HCT116 (cell line): ENCODE measurements around the gene SLC27A2. TPM values are rescaled to one million over a fixed set of nuclear protein-coding genes. Genes with fewer than 3 reads are reported as not detected.

Experiments used
- ATAC-seq: fragments of 200-7000 bp; cut with Tn5 transposase; 2 replicates; pipeline ENCODE4 v1.9.1; 2020; ENCODE audit warnings: mild to moderate bottlenecking, moderate library complexity
- BruUV-seq: library from RNA; stranded (reverse); fragments of 400-500 nt; replicated peaks from 2 replicates; lab custom pipeline; 2021; lab: Mats Ljungman, UMichigan
- CTCF ChIA-PET: fragments of 300-600 bp; sonication (Branson Sonifier 250); formaldehyde crosslinking; loops from one replicate; lab custom pipeline; 2021; ENCODE audit warnings: antibody characterized with exemption; lab: Charles Lee
- POLR2A ChIA-PET: fragments of 300-600, 350-600 bp; sonication (Branson Sonifier 250); formaldehyde crosslinking; loops from one replicate; lab custom pipeline; 2021; ENCODE audit warnings: antibody characterized with exemption; lab: Charles Lee
- RAD21 ChIA-PET, 2 experiments: fragments of 300-600 bp; sonication (Branson Sonifier 250); formaldehyde crosslinking; loops; one replicate each; lab custom pipeline; 2023; ENCODE audit warnings: low total read pairs in 2 of 2; ENCODE audit not compliant: uncharacterized antibody in 2 of 2, unreplicated experiment in 2 of 2, low non-redundant PET in 1 of 2; lab: Charles Lee
- DNase-seq: peaks from one replicate; pipeline ENCODE4 v3.0.0-alpha.2; 2010; ENCODE audit warnings: low read depth, low spot score
- H2AFZ ChIP-seq: fragments of 200-600 bp; shearing (Covaris generic), sonication (generic); 2 replicates; pipeline ENCODE4 v1.6.1; 2017; ENCODE audit warnings: low read depth, mixed run types, mixed read lengths, antibody characterized with exemption, low read length; ENCODE audit not compliant: poor library complexity, severe bottlenecking
- H3K27ac ChIP-seq: 2 replicates; pipeline ENCODE4 v1.5.1; 2012; ENCODE audit warnings: low read depth, low read length
- H3K27me3 ChIP-seq: fragments of 200-600 bp; sonication (generic); 2 replicates; pipeline ENCODE4 v1.6.1; 2016; ENCODE audit warnings: mixed run types, low read length, mixed read lengths; ENCODE audit not compliant: insufficient read depth
- H3K36me3 ChIP-seq, 2 experiments: fragments of 200-500 bp in 1 of 2; fragments of 200-600 bp in 1 of 2; sonication (Bioruptor generic) in 1 of 2; sonication (generic) in 1 of 2; 2 replicates each; pipeline versions ENCODE4 v1.5.1 to v1.6.1; 2014 to 2016; ENCODE audit warnings: low read length in 2 of 2, inconsistent platforms in 1 of 2, mixed read lengths in 1 of 2, mixed run types in 1 of 2; ENCODE audit not compliant: insufficient read depth in 2 of 2, control insufficient read depth in 1 of 2
- H3K4me1 ChIP-seq, 2 experiments: fragments of 200-600 bp in 1 of 2; sonication (generic) in 1 of 2; 2 replicates each; pipeline versions ENCODE4 v1.5.1 to v1.6.1; 2012 to 2017; ENCODE audit warnings: low read length in 2 of 2, inconsistent platforms in 1 of 2, mild to moderate bottlenecking in 1 of 2, mixed read lengths in 1 of 2, mixed run types in 1 of 2, moderate library complexity in 1 of 2; ENCODE audit not compliant: insufficient read depth in 2 of 2, control insufficient read depth in 1 of 2
- H3K4me2 ChIP-seq: fragments of 200-600 bp; sonication (generic); 2 replicates; pipeline ENCODE4 v1.6.1; 2017; ENCODE audit warnings: mixed run types, low read length, mixed read lengths
- H3K4me3 ChIP-seq, 2 experiments: fragments of 200-600 bp in 1 of 2; sonication (generic) in 1 of 2; replicated peaks in 1 of 2; 2 replicates each; pipeline ENCODE4 v1.5.1; 2011 to 2016; ENCODE audit warnings: low read length in 2 of 2, control low read depth in 1 of 2, low read depth in 1 of 2, mild to moderate bottlenecking in 1 of 2, mixed read lengths in 1 of 2, mixed run types in 1 of 2
- H3K79me2 ChIP-seq: fragments of 200-600 bp; sonication (generic); 2 replicates; pipeline ENCODE4 v1.6.1; 2017; ENCODE audit warnings: mild to moderate bottlenecking, mixed run types, low read length, moderate library complexity, mixed read lengths; ENCODE audit not compliant: insufficient read depth
- H3K9ac ChIP-seq: fragments of 200-600 bp; sonication (generic); 2 replicates; pipeline ENCODE4 v1.6.1; 2016; ENCODE audit warnings: low read length, mixed read lengths
- H3K9me2 ChIP-seq: fragments of 200-600 bp; sonication (generic), shearing (Covaris generic); 2 replicates; pipeline ENCODE4 v1.6.1; 2017; ENCODE audit warnings: mixed run types, mild to moderate bottlenecking, moderate library complexity; ENCODE audit not compliant: insufficient read depth
- H3K9me3 ChIP-seq, 2 experiments: fragments of 200-500 bp in 1 of 2; fragments of 200-600 bp in 1 of 2; sonication (Bioruptor generic) in 1 of 2; sonication (generic) in 1 of 2; 2 replicates each; pipeline ENCODE4 v1.6.1; 2014 to 2017; ENCODE audit warnings: low read length in 2 of 2, mixed read lengths in 2 of 2, inconsistent platforms in 1 of 2, low read depth in 1 of 2, mild to moderate bottlenecking in 1 of 2, mixed run types in 1 of 2, moderate library complexity in 1 of 2; ENCODE audit not compliant: control insufficient read depth in 1 of 2, insufficient read depth in 1 of 2
- H4K20me1 ChIP-seq: fragments of 200-600 bp; sonication (generic), shearing (Covaris generic); 2 replicates; pipeline ENCODE4 v1.6.1; 2017; ENCODE audit warnings: mixed run types, mild to moderate bottlenecking, moderate library complexity; ENCODE audit not compliant: insufficient read depth
- CEBPB ChIP-seq: IDR thresholded peaks from 2 replicates; pipeline ENCODE4 v1.6.1; 2012; ENCODE audit warnings: low read depth
- EGR1 ChIP-seq: IDR thresholded peaks from 2 replicates; pipeline ENCODE4 v1.6.1; 2012; ENCODE audit warnings: low read depth
- ELF1 ChIP-seq: IDR thresholded peaks from 2 replicates; pipeline ENCODE4 v1.6.1; 2012; ENCODE audit warnings: low read depth, borderline replicate concordance
- EZH2 ChIP-seq: fragments of 200-600 bp; sonication (generic); IDR thresholded peaks from 2 replicates; pipeline ENCODE4 v1.6.1; 2017; ENCODE audit warnings: antibody characterized with exemption, mixed run types
- FOSL1 ChIP-seq: IDR thresholded peaks from 2 replicates; pipeline ENCODE4 v1.6.1; 2012; ENCODE audit warnings: low read depth
- JUND ChIP-seq: IDR thresholded peaks from 2 replicates; pipeline ENCODE4 v1.6.1; 2012
- POLR2A ChIP-seq: IDR thresholded peaks from 2 replicates; pipeline ENCODE4 v1.7.0; 2011; ENCODE audit warnings: borderline replicate concordance; ENCODE audit not compliant: insufficient read depth, insufficient read length; ENCODE audit errors: extremely low read depth
- POLR2AphosphoS5 ChIP-seq: IDR thresholded peaks from 2 replicates; pipeline ENCODE4 v1.6.1; 2011; ENCODE audit warnings: mild to moderate bottlenecking, low read depth, low read length, moderate library complexity
- RAD21 ChIP-seq: IDR thresholded peaks from 2 replicates; pipeline ENCODE4 v1.6.1; 2012; ENCODE audit warnings: low read depth, mild to moderate bottlenecking
- SP1 ChIP-seq: IDR thresholded peaks from 2 replicates; pipeline ENCODE4 v1.6.1; 2012; ENCODE audit warnings: low read depth
- TCF7L2 ChIP-seq: IDR thresholded peaks from 2 replicates; pipeline ENCODE4 v1.7.0; 2011; ENCODE audit warnings: borderline replicate concordance, inconsistent platforms; ENCODE audit not compliant: insufficient read depth, insufficient read length; ENCODE audit errors: extremely low read depth
- YY1 ChIP-seq: IDR thresholded peaks from 2 replicates; pipeline ENCODE4 v1.6.1; 2011; ENCODE audit warnings: low read length, low read depth, moderate library complexity, mild to moderate bottlenecking; ENCODE audit not compliant: insufficient replicate concordance; ENCODE audit errors: extremely low read depth
- ZFX ChIP-seq: fragments of 450-650 bp; IDR thresholded peaks from 2 replicates; pipeline ENCODE4 v1.6.1; 2017
- ZNF274 ChIP-seq: fragments of 200-500 bp; sonication (Bioruptor generic); IDR thresholded peaks from 2 replicates; pipeline ENCODE4 v1.6.1; 2014; ENCODE audit warnings: mild to moderate bottlenecking, low read depth, low read length, inconsistent platforms
- intact Hi-C: fragments of 100-400 bp; cut with micrococcal nuclease; formaldehyde crosslinking; loops from 2 replicates; pipeline ENCODE4 v1.10.0; 2022
- total RNA-seq: library from RNA; stranded (reverse); gene quantifications from one replicate; pipeline ENCODE4 v1.2.1, GENCODE V29; 2021; ENCODE audit not compliant: unreplicated experiment
- TF ChIP-seq, protein P1 (sequence below): IDR thresholded peaks from 2 replicates; pipeline ENCODE4 v1.6.1; 2012
- TF ChIP-seq, protein P2 (sequence below): IDR thresholded peaks from 2 replicates; pipeline ENCODE4 v1.6.1; 2011; ENCODE audit warnings: mild to moderate bottlenecking, low read length, moderate library complexity; ENCODE audit not compliant: insufficient replicate concordance; ENCODE audit errors: extremely low read depth
- TF ChIP-seq, protein P3 (sequence below): IDR thresholded peaks from 2 replicates; pipeline ENCODE4 v1.6.1; 2012

Gene SLC27A2
- total RNA-seq, 1 experiment from 2014 or later: 14.0 TPM

DNA sequence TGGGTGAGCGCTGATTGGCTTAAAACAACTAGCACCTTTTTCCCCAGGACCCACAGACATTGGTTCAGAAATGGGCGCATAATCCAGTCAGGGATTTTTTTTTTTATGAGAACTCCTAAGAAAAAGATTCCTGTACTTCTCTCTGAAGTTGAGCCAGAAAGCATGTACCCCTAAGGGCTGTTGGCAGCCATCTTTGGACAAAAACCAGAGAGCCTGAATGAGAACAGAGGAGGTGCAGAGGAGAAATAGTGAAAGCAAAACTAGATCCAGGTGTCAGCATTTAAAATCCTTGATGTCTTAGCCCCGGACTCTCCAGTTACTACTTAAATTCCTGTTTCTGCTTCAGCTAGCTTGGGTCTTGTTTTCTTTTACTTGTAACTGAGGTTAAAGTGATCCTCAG lies 1.9 kb upstream of the SLC27A2 start:
- Histone ChIP-seq H3K27ac (no peak overlapping the region), H3K9me3 (no peaks in the 10 kb centered on the region), H3K4me1 (peaks cover 9 to 20% of the 10 kb centered on the region in 2 experiments; a peak in 3 of 4 replicates), H3K4me2 (no peak overlapping the region), H2AFZ (no peak overlapping the region), H4K20me1 (no peaks in the 10 kb centered on the region), H3K79me2 (no peaks in the 10 kb centered on the region)
- ATAC-seq: no peak
- CTCF ChIA-PET: interaction anchor here (0.5 kb wide), 1 partner anchor 696 kb away, joined by 4 read pairs; no protein-coding TSS in a partner anchor
- intact Hi-C loops: no loop called here
- no TSS peak for BruUV-seq
- DNase-seq: no peak
- TF ChIP-seq, protein P1, sequence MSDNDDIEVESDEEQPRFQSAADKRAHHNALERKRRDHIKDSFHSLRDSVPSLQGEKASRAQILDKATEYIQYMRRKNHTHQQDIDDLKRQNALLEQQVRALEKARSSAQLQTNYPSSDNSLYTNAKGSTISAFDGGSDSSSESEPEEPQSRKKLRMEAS: no peak
- no peak for TF ChIP-seq ZFX
- TF ChIP-seq, all 23 proteins: peak for 0
- Histone ChIP-seq H3K4me3 (no peak overlapping the region), H3K36me3 (no peaks in the 10 kb centered on the region), H3K9me2 (no peaks in the 10 kb centered on the region), H3K9ac (no peak overlapping the region), H3K27me3 (no peaks in the 10 kb centered on the region)
- POLR2A ChIA-PET: no interaction called here
- RAD21 ChIA-PET: no interaction called here

DNA sequence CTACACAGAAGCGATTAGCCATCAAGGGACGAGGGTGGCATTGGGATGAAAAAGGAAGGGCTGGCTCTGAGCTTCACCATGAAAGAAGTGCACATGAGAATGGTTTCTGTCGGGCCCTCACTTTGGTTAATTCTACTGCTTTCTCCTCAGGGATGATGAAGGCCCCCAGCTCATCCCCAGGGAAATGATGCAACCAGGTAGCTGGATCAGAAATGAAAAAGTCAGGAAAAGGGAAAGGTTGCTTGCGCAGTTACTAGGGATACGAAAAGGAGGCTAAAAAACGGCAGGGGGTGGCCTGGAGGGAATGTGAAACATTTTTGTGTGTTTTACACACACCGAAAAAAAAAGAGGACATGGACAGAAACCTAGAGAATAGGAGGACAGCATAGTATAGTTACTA lies 1.4 kb upstream of the SLC27A2 start:
- no peaks in the 10 kb centered on the region for H3K79me2 ChIP-seq
- CTCF ChIA-PET: interaction anchor here (0.5 kb wide), 1 partner anchor 696 kb away, joined by 4 read pairs; no protein-coding TSS in a partner anchor
- intact Hi-C loops: no loop called here
- no peak for TF ChIP-seq ZFX
- TF ChIP-seq, protein P2, sequence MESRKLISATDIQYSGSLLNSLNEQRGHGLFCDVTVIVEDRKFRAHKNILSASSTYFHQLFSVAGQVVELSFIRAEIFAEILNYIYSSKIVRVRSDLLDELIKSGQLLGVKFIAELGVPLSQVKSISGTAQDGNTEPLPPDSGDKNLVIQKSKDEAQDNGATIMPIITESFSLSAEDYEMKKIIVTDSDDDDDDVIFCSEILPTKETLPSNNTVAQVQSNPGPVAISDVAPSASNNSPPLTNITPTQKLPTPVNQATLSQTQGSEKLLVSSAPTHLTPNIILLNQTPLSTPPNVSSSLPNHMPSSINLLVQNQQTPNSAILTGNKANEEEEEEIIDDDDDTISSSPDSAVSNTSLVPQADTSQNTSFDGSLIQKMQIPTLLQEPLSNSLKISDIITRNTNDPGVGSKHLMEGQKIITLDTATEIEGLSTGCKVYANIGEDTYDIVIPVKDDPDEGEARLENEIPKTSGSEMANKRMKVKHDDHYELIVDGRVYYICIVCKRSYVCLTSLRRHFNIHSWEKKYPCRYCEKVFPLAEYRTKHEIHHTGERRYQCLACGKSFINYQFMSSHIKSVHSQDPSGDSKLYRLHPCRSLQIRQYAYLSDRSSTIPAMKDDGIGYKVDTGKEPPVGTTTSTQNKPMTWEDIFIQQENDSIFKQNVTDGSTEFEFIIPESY: no peak
- TF ChIP-seq YY1: no peak
- no peak for TF ChIP-seq TCF7L2
- no peak for TF ChIP-seq JUND
- TF ChIP-seq ZNF274: no peak
- no peak for TF ChIP-seq POLR2AphosphoS5
- TF ChIP-seq CEBPB: no peak
- no peak for TF ChIP-seq POLR2A
- TF ChIP-seq, protein P3, sequence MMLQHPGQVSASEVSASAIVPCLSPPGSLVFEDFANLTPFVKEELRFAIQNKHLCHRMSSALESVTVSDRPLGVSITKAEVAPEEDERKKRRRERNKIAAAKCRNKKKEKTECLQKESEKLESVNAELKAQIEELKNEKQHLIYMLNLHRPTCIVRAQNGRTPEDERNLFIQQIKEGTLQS: no peak
- no peak for TF ChIP-seq SP1
- TF ChIP-seq ELF1: no peak
- TF ChIP-seq FOSL1: no peak
- TF ChIP-seq EZH2: no peak
- TF ChIP-seq EGR1: no peak
- no peak for TF ChIP-seq RAD21

More for the DNA sequence above, 1.4 kb upstream of the SLC27A2 start:
- Histone ChIP-seq H3K27ac (no peak overlapping the region), H3K27me3 (no peaks in the 10 kb centered on the region), H3K4me3 (no peak overlapping the region), H3K4me1 (peaks cover 9 to 20% of the 10 kb centered on the region in 2 experiments; a peak in 3 of 4 replicates), H3K9me2 (no peaks in the 10 kb centered on the region), H3K36me3 (no peaks in the 10 kb centered on the region), H3K4me2 (no peak overlapping the region), H4K20me1 (no peaks in the 10 kb centered on the region), H3K9ac (no peak overlapping the region), H3K9me3 (no peaks in the 10 kb centered on the region), H2AFZ (no peak overlapping the region)
- RAD21 ChIA-PET: no interaction called here
- BruUV-seq: no TSS peak
- ATAC-seq (no peak), DNase-seq (no peak)
- POLR2A ChIA-PET: interaction anchor here (0.7 kb wide), 1 partner anchor 1010 kb away, joined by 3 read pairs; the partner anchor contains the start of gene GALK2
